IMR-90 (cell line): ENCODE measurements around the gene TRAPPC3. TPM values are rescaled to one million over a fixed set of nuclear protein-coding genes. Genes with fewer than 3 reads are reported as not detected.

Experiments
- ATAC-seq: fragments of 200-7000 bp; cut with Tn5 transposase; 2 replicates; pipeline ENCODE4 v1.9.1; 2020; ENCODE audit warnings: low read depth, mild to moderate bottlenecking, moderate library complexity
- BruUV-seq: library from RNA; stranded (reverse); fragments of 400-500 nt; replicated peaks from 2 replicates; lab custom pipeline; 2021; lab: Mats Ljungman, UMichigan
- CTCF ChIA-PET: fragments of 300-600 bp; formaldehyde crosslinking; extraction: SDS; loops from one replicate; lab custom pipeline; 2021; ENCODE audit warnings: antibody characterized with exemption; lab: Yijun Ruan, JAX
- POLR2A ChIA-PET: fragments of 300-600 bp; sonication (Branson Sonifier 250); formaldehyde crosslinking; loops from one replicate; lab custom pipeline; 2022; ENCODE audit warnings: antibody characterized with exemption; ENCODE audit not compliant: unreplicated experiment; lab: Charles Lee
- DNase-seq: peaks from one replicate; pipeline ENCODE4 v3.0.0; 2013
- H2AFZ ChIP-seq: replicated peaks from 2 replicates; pipeline ENCODE3; 2013; ENCODE audit warnings: low read length, mild to moderate bottlenecking; ENCODE audit not compliant: poor library complexity
- H2AK5ac ChIP-seq: 2 replicates; pipeline ENCODE4 v1.6.1; 2013; ENCODE audit warnings: low read depth, low read length, inconsistent platforms
- H2AK9ac ChIP-seq: replicated peaks from 2 replicates; pipeline ENCODE3; 2013; ENCODE audit warnings: mild to moderate bottlenecking, low read depth, low read length, moderate library complexity; ENCODE audit not compliant: poor library complexity
- H2BK120ac ChIP-seq: 2 replicates; pipeline ENCODE4 v1.6.1; 2013; ENCODE audit warnings: low read depth, low read length, inconsistent platforms
- H2BK15ac ChIP-seq: 3 replicates; pipeline ENCODE4 v1.6.1; 2013; ENCODE audit warnings: low read depth, low read length, inconsistent platforms
- H2BK20ac ChIP-seq: 2 replicates; pipeline ENCODE4 v1.6.1; 2013; ENCODE audit warnings: low read depth, mild to moderate bottlenecking, inconsistent platforms, low read length, moderate library complexity
- H2BK5ac ChIP-seq: 2 replicates; pipeline ENCODE4 v1.6.1; 2013; ENCODE audit warnings: mild to moderate bottlenecking, low read depth, low read length, inconsistent platforms; ENCODE audit not compliant: poor library complexity, severe bottlenecking
- H3K14ac ChIP-seq: replicated peaks from 2 replicates; pipeline ENCODE4 v1.6.1; 2013; ENCODE audit warnings: low read depth, low read length, inconsistent platforms
- H3K18ac ChIP-seq: 2 replicates; pipeline ENCODE4 v1.6.1; 2013; ENCODE audit warnings: low read depth, low read length, control low read depth
- H3K23ac ChIP-seq: 2 replicates; pipeline ENCODE4 v1.6.1; 2013; ENCODE audit warnings: low read depth, low read length, inconsistent platforms
- H3K27ac ChIP-seq: 2 replicates; pipeline ENCODE4 v1.5.1; 2013; ENCODE audit warnings: mild to moderate bottlenecking, control low read depth, low read length; ENCODE audit not compliant: insufficient read depth
- H3K27me3 ChIP-seq: 2 replicates; pipeline ENCODE4 v1.6.1; 2013; ENCODE audit warnings: low read length; ENCODE audit not compliant: control insufficient read depth, insufficient read depth
- H3K36me3 ChIP-seq: 2 replicates; pipeline ENCODE4 v1.6.1; 2013; ENCODE audit warnings: low read length, mixed read lengths; ENCODE audit not compliant: control insufficient read depth, insufficient read depth
- H3K4ac ChIP-seq: 2 replicates; pipeline ENCODE4 v1.6.1; 2013; ENCODE audit warnings: low read depth, low read length, inconsistent platforms
- H3K4me1 ChIP-seq: 2 replicates; pipeline ENCODE4 v1.6.1; 2013; ENCODE audit warnings: low read length, mixed read lengths; ENCODE audit not compliant: control insufficient read depth, insufficient read depth
- H3K4me2 ChIP-seq: 2 replicates; pipeline ENCODE4 v1.6.1; 2013; ENCODE audit warnings: low read depth, mild to moderate bottlenecking, control low read depth, low read length, moderate library complexity
- H3K4me3 ChIP-seq: 2 replicates; pipeline ENCODE4 v1.5.1; 2013; ENCODE audit warnings: low read depth, mild to moderate bottlenecking, control low read depth, low read length, moderate library complexity; ENCODE audit not compliant: insufficient read depth
- H3K56ac ChIP-seq: 2 replicates; pipeline ENCODE4 v1.6.1; 2013; ENCODE audit warnings: low read length, inconsistent platforms; ENCODE audit not compliant: insufficient read depth; ENCODE audit errors: extremely low read depth
- H3K79me1 ChIP-seq, 2 experiments: 2 replicates each; pipeline ENCODE4 v1.6.1; 2013; ENCODE audit warnings: low read length in 2 of 2, inconsistent platforms in 1 of 2, low read depth in 1 of 2
- H3K9ac ChIP-seq: 2 replicates; pipeline ENCODE4 v1.6.1; 2013; ENCODE audit warnings: low read depth, low read length, control low read depth
- H3K9me1 ChIP-seq: 2 replicates; pipeline ENCODE4 v1.6.1; 2013; ENCODE audit warnings: low read length, inconsistent platforms; ENCODE audit not compliant: insufficient read depth
- H3K9me3 ChIP-seq: 2 replicates; pipeline ENCODE4 v1.6.1; 2013; ENCODE audit warnings: low read length; ENCODE audit not compliant: control insufficient read depth, insufficient read depth
- H4K20me1 ChIP-seq: 2 replicates; pipeline ENCODE4 v1.6.1; 2013; ENCODE audit warnings: low read length, inconsistent platforms; ENCODE audit not compliant: insufficient read depth
- H4K5ac ChIP-seq: 2 replicates; pipeline ENCODE4 v1.6.1; 2013; ENCODE audit warnings: mild to moderate bottlenecking, low read depth, low read length, control low read depth
- H4K8ac ChIP-seq, 2 experiments: 2 replicates each; pipeline ENCODE4 v1.6.1; 2013; ENCODE audit warnings: low read depth in 2 of 2, low read length in 2 of 2, control low read depth in 1 of 2, inconsistent platforms in 1 of 2
- H4K91ac ChIP-seq: 2 replicates; pipeline ENCODE4 v1.6.1; 2013; ENCODE audit warnings: low read depth, low read length, inconsistent platforms; ENCODE audit not compliant: insufficient read depth
- MAFK ChIP-seq: IDR thresholded peaks from 2 replicates; pipeline ENCODE4 v1.6.1; 2012; ENCODE audit warnings: low read depth, low read length, improper control_type of control experiment
- WGBS, 2 experiments: methylation state at CpG; one replicate each; pipeline versions ENCODE4 v1.1.5 to v1.1.7; 2013; ENCODE audit warnings: missing lambda C conversion rate in 2 of 2; ENCODE audit not compliant: insufficient read length in 1 of 2; ENCODE audit errors: extremely low coverage in 2 of 2; 5-methylcytosine and 5-hydroxymethylcytosine counted together
- dilution Hi-C: fragments of 300-500 bp; cut with HindIII; formaldehyde crosslinking; loops from one replicate; pipeline ENCODE4 v1.14.3; 2018; ENCODE audit warnings: low sequenced_read_pairs; ENCODE audit not compliant: unreplicated experiment
- in situ Hi-C: fragments of 300-500 bp; cut with MboI; formaldehyde crosslinking; loops from 3 replicates; pipeline ENCODE4 v1.14.3; 2019; ENCODE audit warnings: low sequenced_read_pairs, inconsistent platforms, mixed read lengths
- intact Hi-C: fragments of 100-400 bp; cut with micrococcal nuclease; formaldehyde crosslinking; loops from 2 replicates; pipeline ENCODE4 v1.10.0; 2022
- polyA plus RNA-seq, 3 experiments: library from polyadenylated mRNA; depleted of rRNA; stranded (reverse); fragments of >200 nt; gene quantifications; 2 replicates each; pipeline ENCODE4 v1.2.3, GENCODE V29; 2012; ENCODE audit warnings: low replicate concordance in 1 of 3
- total RNA-seq: library from RNA; depleted of rRNA; stranded (reverse); fragments of >200 nt; gene quantifications from 2 replicates; pipeline ENCODE4 v1.2.3, GENCODE V29; 2012

Gene TRAPPC3
- total and polyA plus RNA-seq, 2 of the 4 experiments (the other 2 are of a cell fraction), result 76.0 to 77.8 TPM

- BruUV-seq, result TSS peak; percentile 63
- Histone ChIP-seq H3K79me1 (peaks cover 15 to 51% of the 10 kb centered on the region in 2 experiments; a peak in 3 of 4 replicates), H3K27me3 (no peaks in the 10 kb centered on the region), H3K9ac (peak overlapping the region; percentile 74), H2AK9ac (peak overlapping the region; percentile 91), H3K9me3 (no peaks in the 10 kb centered on the region), H3K27ac (peak overlapping the region; percentile 81), H3K4me1 (peaks cover 17% of the 10 kb centered on the region), H4K5ac (peak overlapping the region; percentile 21), H3K23ac (peak overlapping the region; percentile 2), H4K20me1 (peaks cover 8% of the 10 kb centered on the region; the same call in 1 of the 2 replicates), H4K91ac (peak overlapping the region; percentile 63), H2BK15ac (no peak overlapping the region), H2AFZ (peak overlapping the region; percentile 96), H3K56ac (peak overlapping the region; percentile 63; the same call in 1 of the 2 replicates), H2BK5ac (peak overlapping the region; percentile 80), H3K4ac (peak overlapping the region; percentile 71), H3K18ac (no peak overlapping the region), H3K4me3 (peak overlapping the region; percentile 67), H2AK5ac (peak overlapping the region; percentile 56), H4K8ac (peak overlapping the region; percentile 53 to 65; a peak in 2 of 4 replicates), H3K4me2 (peak overlapping the region; percentile 96), H2BK20ac (no peak overlapping the region), H3K9me1 (peaks cover 12% of the 10 kb centered on the region), H2BK120ac (no peak overlapping the region), H3K36me3 (peaks cover 2% of the 10 kb centered on the region; the same call in 1 of the 2 replicates), H3K14ac (peak overlapping the region; percentile 70)
- TF ChIP-seq MAFK, result no peak
- no peak for DNase-seq
- 14% methylated on average over 4 of the region's 16 CpGs; no CpG with 5 or more reads in 1 of the 2 experiments for WGBS, 2 experiments
- ATAC-seq, result no peak
- ChIA-PET POLR2A (interaction anchor here (1.2 to 1.6 kb wide), 4 partner anchors 12 to 238 kb away, joined by 3 to 8 read pairs (median 4); no protein-coding TSS in a partner anchor), CTCF (interaction anchor here (0.6 to 2.6 kb wide), 18 partner anchors 10 to 231 kb away, joined by 3 to 31 read pairs (median 5); partner anchors contain the start of gene THRAP3)
- dilution Hi-C loops (no loop called here), intact Hi-C loops (loop anchor here (1.0 to 2.0 kb wide), 5 partner anchors 39 to 271 kb away; partner anchors contain the start of gene THRAP3), in situ Hi-C loops (no loop called here)
These were observed 457 bp downstream of the TRAPPC3 start for GRCh38 chr1:36148821-36149236.
